Gastroesophageal sphincter (tissue), 3 donors: ENCODE results near the gene RSRC1.

ENCODE experiments used
- POLR2A ChIP-seq, 2 donors: fragments of 450-650 bp; IDR thresholded peaks; one replicate each; pipeline ENCODE4 v1.6.1; 2017; ENCODE audit warnings: antibody characterized with exemption in 2 of 2, mild to moderate bottlenecking in 2 of 2, moderate library complexity in 1 of 2
- POLR2AphosphoS5 ChIP-seq: sonication (generic); formaldehyde crosslinking; IDR thresholded peaks from one replicate; pipeline ENCODE4 v1.6.1; 2017; ENCODE audit warnings: antibody characterized with exemption
- TF ChIP-seq, protein P1 (sequence below), 4 experiments: fragments of 200-600 bp in 2 of 4; fragments of 450-650 bp in 2 of 4; sonication (generic) in 1 of 4; IDR thresholded peaks; one replicate each; pipeline ENCODE4 v1.5.1; 2017 to 2019; ENCODE audit warnings: antibody characterized with exemption in 4 of 4, mild to moderate bottlenecking in 2 of 4, moderate library complexity in 2 of 4

DNA sequence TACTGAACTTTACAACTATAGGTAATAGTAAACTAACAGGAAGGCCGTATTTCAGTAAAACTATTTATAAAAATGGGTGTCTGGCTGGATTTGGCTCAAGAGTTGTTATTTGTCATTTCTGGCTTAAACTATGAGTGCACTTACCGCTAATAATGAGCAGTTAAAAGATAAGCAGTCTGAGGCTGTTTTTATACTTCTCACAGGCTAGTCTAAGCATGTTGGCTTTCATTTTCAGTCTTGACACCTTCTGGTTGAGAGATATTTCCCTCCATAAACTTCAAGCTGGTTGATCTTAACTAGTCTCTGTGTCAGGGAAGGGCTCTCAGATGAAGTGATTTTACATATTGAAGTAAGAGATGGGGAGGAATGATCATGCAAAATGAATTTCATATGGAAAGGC lies 96.1 kb downstream of the RSRC1 start:
- TF ChIP-seq, protein P1, sequence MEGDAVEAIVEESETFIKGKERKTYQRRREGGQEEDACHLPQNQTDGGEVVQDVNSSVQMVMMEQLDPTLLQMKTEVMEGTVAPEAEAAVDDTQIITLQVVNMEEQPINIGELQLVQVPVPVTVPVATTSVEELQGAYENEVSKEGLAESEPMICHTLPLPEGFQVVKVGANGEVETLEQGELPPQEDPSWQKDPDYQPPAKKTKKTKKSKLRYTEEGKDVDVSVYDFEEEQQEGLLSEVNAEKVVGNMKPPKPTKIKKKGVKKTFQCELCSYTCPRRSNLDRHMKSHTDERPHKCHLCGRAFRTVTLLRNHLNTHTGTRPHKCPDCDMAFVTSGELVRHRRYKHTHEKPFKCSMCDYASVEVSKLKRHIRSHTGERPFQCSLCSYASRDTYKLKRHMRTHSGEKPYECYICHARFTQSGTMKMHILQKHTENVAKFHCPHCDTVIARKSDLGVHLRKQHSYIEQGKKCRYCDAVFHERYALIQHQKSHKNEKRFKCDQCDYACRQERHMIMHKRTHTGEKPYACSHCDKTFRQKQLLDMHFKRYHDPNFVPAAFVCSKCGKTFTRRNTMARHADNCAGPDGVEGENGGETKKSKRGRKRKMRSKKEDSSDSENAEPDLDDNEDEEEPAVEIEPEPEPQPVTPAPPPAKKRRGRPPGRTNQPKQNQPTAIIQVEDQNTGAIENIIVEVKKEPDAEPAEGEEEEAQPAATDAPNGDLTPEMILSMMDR (IDR thresholded peaks at IDR 0.05) = no peak
- TF ChIP-seq POLR2AphosphoS5 (no peak), POLR2A (IDR thresholded peaks at IDR 0.05) (no peak)
